SK-N-SH treated with all-trans-retinoic acid at 6 μM for 48 hours (cell line): ENCODE results near the gene CD300C.

Experiments
- ATAC-seq: fragments of 200-7000 bp; cut with Tn5 transposase; 3 replicates; pipeline ENCODE4 v1.9.1; 2020; ENCODE audit warnings: mild to moderate bottlenecking, moderate library complexity
- ARNTL ChIP-seq: fragments of 450-650 bp; formaldehyde crosslinking; IDR thresholded peaks from 2 replicates; pipeline ENCODE4 v1.5.0; 2020; ENCODE audit warnings: low read depth, mild to moderate bottlenecking, moderate library complexity, borderline replicate concordance
- BACH2 ChIP-seq: fragments of 250-450 bp; sonication (Bioruptor Pico); IDR thresholded peaks from 2 replicates; pipeline ENCODE4 v1.9.0; 2021; ENCODE audit warnings: mild to moderate bottlenecking, borderline replicate concordance
- CREB5 ChIP-seq: fragments of 250-450 bp; sonication (Bioruptor Pico); IDR thresholded peaks from 2 replicates; pipeline ENCODE4 v1.5.1; 2020; ENCODE audit warnings: low read depth, mild to moderate bottlenecking, moderate library complexity
- CSDC2 ChIP-seq: fragments of 250-450 bp; sonication (Bioruptor Pico); IDR thresholded peaks from 2 replicates; pipeline ENCODE4 v1.5.0; 2020; ENCODE audit warnings: mild to moderate bottlenecking, moderate library complexity
- ESRRG ChIP-seq: fragments of 250-450 bp; sonication (Bioruptor Pico); IDR thresholded peaks from 2 replicates; pipeline ENCODE4 v1.6.1; 2021; ENCODE audit warnings: mild to moderate bottlenecking
- GLIS3 ChIP-seq: fragments of 250-450 bp; sonication (Bioruptor Pico); IDR thresholded peaks from 2 replicates; pipeline ENCODE4 v1.5.0; 2020; ENCODE audit warnings: mild to moderate bottlenecking, moderate library complexity
- OSR1 ChIP-seq: fragments of 250-450 bp; sonication (Bioruptor Pico); IDR thresholded peaks from 2 replicates; pipeline ENCODE4 v1.8.0; 2022; ENCODE audit warnings: moderate library complexity, mild to moderate bottlenecking, inconsistent platforms
- PATZ1 ChIP-seq: fragments of 250-450 bp; sonication (Bioruptor Pico); IDR thresholded peaks from 2 replicates; pipeline ENCODE4 v1.8.0; 2020; ENCODE audit warnings: mild to moderate bottlenecking, moderate library complexity, borderline replicate concordance
- PPARA ChIP-seq: fragments of 250-450 bp; sonication (Bioruptor Pico); IDR thresholded peaks from 2 replicates; pipeline ENCODE4 v1.5.0; 2020; ENCODE audit warnings: mild to moderate bottlenecking, borderline replicate concordance
- RARB ChIP-seq: fragments of 250-450 bp; sonication (Bioruptor Pico); IDR thresholded peaks from 2 replicates; pipeline ENCODE4 v1.8.0; 2021; ENCODE audit warnings: mild to moderate bottlenecking, moderate library complexity
- SNAI2 ChIP-seq: fragments of 250-450 bp; sonication (Bioruptor Pico); IDR thresholded peaks from 2 replicates; pipeline ENCODE4 v1.5.0; 2020; ENCODE audit warnings: mild to moderate bottlenecking, moderate library complexity
- TCF4 ChIP-seq: fragments of 250-450 bp; sonication (Bioruptor Pico); IDR thresholded peaks from 2 replicates; pipeline ENCODE4 v1.8.0; 2021; ENCODE audit warnings: mild to moderate bottlenecking, moderate library complexity, borderline replicate concordance
- ZC3H10 ChIP-seq: fragments of 250-450 bp; sonication (Bioruptor Pico); IDR thresholded peaks from 2 replicates; pipeline ENCODE4 v1.5.1; 2021; ENCODE audit warnings: mild to moderate bottlenecking, moderate library complexity
- ZFP3 ChIP-seq: fragments of 250-450 bp; sonication (Bioruptor Pico); IDR thresholded peaks from 2 replicates; pipeline ENCODE4 v1.5.0; 2020; ENCODE audit warnings: mild to moderate bottlenecking, moderate library complexity
- ZFP30 ChIP-seq: fragments of 450-650 bp; formaldehyde crosslinking; IDR thresholded peaks from 2 replicates; pipeline ENCODE4 v1.5.0; 2022; ENCODE audit warnings: mild to moderate bottlenecking, moderate library complexity
- ZNF70 ChIP-seq: fragments of 450-650 bp; formaldehyde crosslinking; IDR thresholded peaks from 2 replicates; pipeline ENCODE4 v1.5.0; 2020; ENCODE audit warnings: mild to moderate bottlenecking, moderate library complexity
- ZNF8 ChIP-seq: fragments of 450-650 bp; formaldehyde crosslinking; IDR thresholded peaks from 2 replicates; pipeline ENCODE4 v1.5.0; 2020; ENCODE audit warnings: mild to moderate bottlenecking, moderate library complexity
- TF ChIP-seq, protein P1 (sequence below): fragments of 250-450 bp; sonication (Bioruptor Pico); IDR thresholded peaks from 2 replicates; pipeline ENCODE4 v1.5.0; 2020; ENCODE audit warnings: mild to moderate bottlenecking, moderate library complexity
- TF ChIP-seq, protein P2 (sequence below): fragments of 250-450 bp; sonication (Bioruptor Pico); IDR thresholded peaks from 2 replicates; pipeline ENCODE4 v1.8.0; 2021; ENCODE audit warnings: low read depth, mild to moderate bottlenecking, moderate library complexity, borderline replicate concordance

Gene CD300C

DNA sequence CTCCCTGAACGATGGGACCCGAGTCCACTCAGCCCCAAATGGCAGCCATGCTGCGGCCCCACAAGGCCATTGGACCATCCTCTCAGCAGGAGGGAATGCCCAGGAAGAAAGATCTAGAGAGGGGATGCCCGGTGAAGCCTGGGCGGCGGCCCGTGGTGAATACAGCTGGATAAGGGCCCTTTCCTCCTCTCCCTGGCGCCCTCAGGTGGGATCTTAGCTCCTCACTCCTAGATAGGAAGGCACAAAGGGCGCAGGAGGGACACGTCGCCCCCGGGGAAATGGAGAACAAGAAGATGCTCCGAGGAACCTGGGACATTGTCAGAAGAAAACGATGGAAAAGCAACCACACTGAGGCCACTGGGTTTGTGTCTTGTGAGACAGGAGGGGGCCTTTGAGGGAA is 2.5 kb downstream of the CD300C start:
- TF ChIP-seq TCF4 (no peak), ARNTL (no peak), PPARA (no peak), CSDC2 (CRISPR knock-in tag) (no peak), PATZ1 (CRISPR knock-in tag) (no peak), CREB5 (CRISPR knock-in tag) (no peak), ZFP30 (CRISPR knock-in tag) (no peak), GLIS3 (CRISPR knock-in tag) (no peak), ZC3H10 (CRISPR knock-in tag) (no peak)
- TF ChIP-seq, protein P1, sequence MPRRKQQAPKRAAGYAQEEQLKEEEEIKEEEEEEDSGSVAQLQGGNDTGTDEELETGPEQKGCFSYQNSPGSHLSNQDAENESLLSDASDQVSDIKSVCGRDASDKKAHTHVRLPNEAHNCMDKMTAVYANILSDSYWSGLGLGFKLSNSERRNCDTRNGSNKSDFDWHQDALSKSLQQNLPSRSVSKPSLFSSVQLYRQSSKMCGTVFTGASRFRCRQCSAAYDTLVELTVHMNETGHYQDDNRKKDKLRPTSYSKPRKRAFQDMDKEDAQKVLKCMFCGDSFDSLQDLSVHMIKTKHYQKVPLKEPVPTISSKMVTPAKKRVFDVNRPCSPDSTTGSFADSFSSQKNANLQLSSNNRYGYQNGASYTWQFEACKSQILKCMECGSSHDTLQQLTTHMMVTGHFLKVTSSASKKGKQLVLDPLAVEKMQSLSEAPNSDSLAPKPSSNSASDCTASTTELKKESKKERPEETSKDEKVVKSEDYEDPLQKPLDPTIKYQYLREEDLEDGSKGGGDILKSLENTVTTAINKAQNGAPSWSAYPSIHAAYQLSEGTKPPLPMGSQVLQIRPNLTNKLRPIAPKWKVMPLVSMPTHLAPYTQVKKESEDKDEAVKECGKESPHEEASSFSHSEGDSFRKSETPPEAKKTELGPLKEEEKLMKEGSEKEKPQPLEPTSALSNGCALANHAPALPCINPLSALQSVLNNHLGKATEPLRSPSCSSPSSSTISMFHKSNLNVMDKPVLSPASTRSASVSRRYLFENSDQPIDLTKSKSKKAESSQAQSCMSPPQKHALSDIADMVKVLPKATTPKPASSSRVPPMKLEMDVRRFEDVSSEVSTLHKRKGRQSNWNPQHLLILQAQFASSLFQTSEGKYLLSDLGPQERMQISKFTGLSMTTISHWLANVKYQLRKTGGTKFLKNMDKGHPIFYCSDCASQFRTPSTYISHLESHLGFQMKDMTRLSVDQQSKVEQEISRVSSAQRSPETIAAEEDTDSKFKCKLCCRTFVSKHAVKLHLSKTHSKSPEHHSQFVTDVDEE (CRISPR knock-in tag): no peak

GRCh38 chr17:74542727-74543383 is 3.1 kb downstream of the CD300C start:
- TF ChIP-seq, protein P2, sequence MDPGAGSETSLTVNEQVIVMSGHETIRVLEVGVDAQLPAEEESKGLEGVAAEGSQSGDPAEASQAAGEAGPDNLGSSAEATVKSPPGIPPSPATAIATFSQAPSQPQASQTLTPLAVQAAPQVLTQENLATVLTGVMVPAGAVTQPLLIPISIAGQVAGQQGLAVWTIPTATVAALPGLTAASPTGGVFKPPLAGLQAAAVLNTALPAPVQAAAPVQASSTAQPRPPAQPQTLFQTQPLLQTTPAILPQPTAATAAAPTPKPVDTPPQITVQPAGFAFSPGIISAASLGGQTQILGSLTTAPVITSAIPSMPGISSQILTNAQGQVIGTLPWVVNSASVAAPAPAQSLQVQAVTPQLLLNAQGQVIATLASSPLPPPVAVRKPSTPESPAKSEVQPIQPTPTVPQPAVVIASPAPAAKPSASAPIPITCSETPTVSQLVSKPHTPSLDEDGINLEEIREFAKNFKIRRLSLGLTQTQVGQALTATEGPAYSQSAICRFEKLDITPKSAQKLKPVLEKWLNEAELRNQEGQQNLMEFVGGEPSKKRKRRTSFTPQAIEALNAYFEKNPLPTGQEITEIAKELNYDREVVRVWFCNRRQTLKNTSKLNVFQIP (CRISPR knock-in tag): no peak
- TF ChIP-seq ZFP3 (CRISPR knock-in tag) (no peak), ARNTL (no peak), OSR1 (no peak), ZNF70 (no peak), PATZ1 (CRISPR knock-in tag) (no peak), CREB5 (CRISPR knock-in tag) (no peak), ZC3H10 (CRISPR knock-in tag) (no peak), RARB (CRISPR knock-in tag) (no peak), ESRRG (no peak)
- TF ChIP-seq, all 23 proteins: peak for 0
- ATAC-seq: no peak

More for the DNA sequence above, 2.5 kb downstream of the CD300C start:
- no peak for ATAC-seq

DNA sequence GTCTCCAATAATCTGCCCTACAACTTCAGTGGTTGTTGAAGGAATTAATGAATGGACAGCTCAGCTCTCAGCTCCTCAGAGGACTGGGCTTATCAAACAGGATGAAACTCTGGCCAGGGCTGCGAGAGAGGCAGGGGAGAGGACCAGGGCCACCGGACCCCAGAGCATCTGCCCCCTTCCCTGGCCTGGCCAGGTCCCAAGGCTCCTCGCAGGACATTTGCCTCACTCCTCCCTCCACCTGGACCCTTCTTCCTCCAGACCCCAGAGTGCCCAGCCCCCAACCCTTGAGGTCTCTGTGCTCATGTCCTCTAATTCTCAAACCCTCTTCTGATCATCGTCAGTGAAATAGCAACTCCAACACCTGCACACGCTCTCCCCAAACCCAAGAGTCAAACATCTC is 3.7 kb downstream of the CD300C start:
- no peak for ATAC-seq
- no peak for TF ChIP-seq ZC3H10 (CRISPR knock-in tag)
- no peak for TF ChIP-seq ZNF70
- TF ChIP-seq SNAI2 (CRISPR knock-in tag): no peak
- no peak for TF ChIP-seq RARB (CRISPR knock-in tag)
- TF ChIP-seq, protein P2 (CRISPR knock-in tag): no peak
- TF ChIP-seq BACH2 (CRISPR knock-in tag): no peak
- TF ChIP-seq ZNF8 (CRISPR knock-in tag): no peak
- TF ChIP-seq GLIS3 (CRISPR knock-in tag): no peak
- TF ChIP-seq PPARA: no peak
- no peak for TF ChIP-seq TCF4
- TF ChIP-seq OSR1: no peak
